Measurements from ENCODE around the gene AUH.

AUH gene

GRCh38 chr9:91334053-91334452 lies 27.7 kb downstream of the AUH start:
- peak overlapping the region; percentile 28 for H4K8ac ChIP-seq (ENCODE audit: low read length)
- H3K9me3 ChIP-seq (ENCODE audit: control insufficient read depth, low read length), result no peaks in the 10 kb centered on the region
- H3K4me1 ChIP-seq (ENCODE audit: control insufficient read depth, insufficient read depth, low read depth, low read length), result peaks cover 4% of the 10 kb centered on the region
- H2BK120ac ChIP-seq (ENCODE audit: low read depth, low read length), result no peak overlapping the region
- H3K36me3 ChIP-seq (ENCODE audit: control insufficient read depth in 1 of 2, insufficient read depth in 2 of 2, low read depth in 1 of 2, low read length in 2 of 2), result peaks cover 5 to 36% of the 10 kb centered on the region in 2 experiments
- 86% methylated on average over 4 of the region's 4 CpGs for WGBS
- H4K91ac ChIP-seq (ENCODE audit: low read length), result no peak overlapping the region
- H2BK12ac ChIP-seq (ENCODE audit: low read length in 2 of 2), result no peak overlapping the region
- no peak overlapping the region for H3K27ac ChIP-seq (ENCODE audit: low read length, poor library complexity, severe bottlenecking)
- H3K14ac ChIP-seq (ENCODE audit: low read length in 2 of 2), result no peak overlapping the region
- H2AK5ac ChIP-seq (ENCODE audit: low read length, severe bottlenecking), result peak overlapping the region; percentile 29
- no peak overlapping the region for H2BK5ac ChIP-seq (ENCODE audit: low read depth, low read length, poor library complexity, severe bottlenecking)
- H3K79me1 ChIP-seq (replicated peaks; ENCODE audit: low read length, poor library complexity, severe bottlenecking), result peaks cover 11% of the 10 kb centered on the region
- H3K23ac ChIP-seq (ENCODE audit: low read length in 2 of 2), result no peak overlapping the region
- H2AFZ ChIP-seq (ENCODE audit: low read depth, low read length), result no peak overlapping the region
- H3K4me2 ChIP-seq (ENCODE audit: low read length, poor library complexity, severe bottlenecking), result no peak overlapping the region
- DNase-seq, result peak; percentile 58
- no peak overlapping the region for H3K9ac ChIP-seq (ENCODE audit: low read length)
- no peak overlapping the region for H3K4me3 ChIP-seq (ENCODE audit: insufficient read depth in 1 of 2, low read depth in 1 of 2, low read length in 2 of 2)
- no peaks in the 10 kb centered on the region for H3K27me3 ChIP-seq (ENCODE audit: control insufficient read depth in 1 of 2, insufficient read depth in 1 of 2, low read length in 2 of 2)
- H3K4ac ChIP-seq (ENCODE audit: low read depth in 1 of 2, low read length in 2 of 2), result no peak overlapping the region
- H2BK15ac ChIP-seq (ENCODE audit: low read depth, poor library complexity, severe bottlenecking), result no peak overlapping the region
- H3K18ac ChIP-seq (ENCODE audit: low read depth in 1 of 2, low read length in 2 of 2), result peak overlapping the region in 1 of 2 experiments; percentile 43

- Histone ChIP-seq H3K27ac (ENCODE audit: low read length, poor library complexity, severe bottlenecking) (no peak overlapping the region), H3K9ac (ENCODE audit: low read length) (no peak overlapping the region), H2AFZ (ENCODE audit: low read depth, low read length) (no peak overlapping the region), H2BK120ac (ENCODE audit: low read depth, low read length) (no peak overlapping the region), H4K8ac (ENCODE audit: low read length) (no peak overlapping the region), H3K18ac (ENCODE audit: low read depth in 1 of 2, low read length in 2 of 2) (no peak overlapping the region), H4K91ac (ENCODE audit: low read length) (no peak overlapping the region), H2BK15ac (ENCODE audit: low read depth, poor library complexity, severe bottlenecking) (no peak overlapping the region), H3K14ac (ENCODE audit: low read length in 2 of 2) (no peak overlapping the region), H3K27me3 (ENCODE audit: control insufficient read depth in 1 of 2, insufficient read depth in 1 of 2, low read length in 2 of 2) (no peaks in the 10 kb centered on the region), H3K4me2 (ENCODE audit: low read length, poor library complexity, severe bottlenecking) (no peak overlapping the region), H3K4me1 (ENCODE audit: control insufficient read depth, insufficient read depth, low read depth, low read length) (peaks cover 4% of the 10 kb centered on the region), H3K79me1 (replicated peaks; ENCODE audit: low read length, poor library complexity, severe bottlenecking) (peaks cover 11% of the 10 kb centered on the region), H3K4me3 (ENCODE audit: insufficient read depth in 1 of 2, low read depth in 1 of 2, low read length in 2 of 2) (no peak overlapping the region), H3K9me3 (ENCODE audit: control insufficient read depth, low read length) (no peaks in the 10 kb centered on the region), H2BK5ac (ENCODE audit: low read depth, low read length, poor library complexity, severe bottlenecking) (no peak overlapping the region), H3K36me3 (ENCODE audit: control insufficient read depth in 1 of 2, insufficient read depth in 2 of 2, low read depth in 1 of 2, low read length in 2 of 2) (peaks cover 5 to 31% of the 10 kb centered on the region in 2 experiments), H3K4ac (ENCODE audit: low read depth in 1 of 2, low read length in 2 of 2) (no peak overlapping the region), H2AK5ac (ENCODE audit: low read length, severe bottlenecking) (no peak overlapping the region), H2BK12ac (ENCODE audit: low read length in 2 of 2) (no peak overlapping the region), H3K23ac (ENCODE audit: low read length in 2 of 2) (no peak overlapping the region)
- DNase-seq, result no peak
- 95% methylated on average over 1 of the region's 1 CpG for WGBS
Measured at GRCh38 chr9:91333551-91333950, 28.2 kb downstream of the AUH start.

- peaks cover 3 to 31% of the 10 kb centered on the region in 2 experiments for H3K36me3 ChIP-seq (ENCODE audit: control insufficient read depth in 1 of 2, insufficient read depth in 2 of 2, low read depth in 1 of 2, low read length in 2 of 2)
- H3K79me1 ChIP-seq (replicated peaks; ENCODE audit: low read length, poor library complexity, severe bottlenecking), result peaks cover 10% of the 10 kb centered on the region
- H4K91ac ChIP-seq (ENCODE audit: low read length), result no peak overlapping the region
- no peak overlapping the region for H2BK12ac ChIP-seq (ENCODE audit: low read length in 2 of 2)
- H3K27me3 ChIP-seq (ENCODE audit: control insufficient read depth in 1 of 2, insufficient read depth in 1 of 2, low read length in 2 of 2), result no peaks in the 10 kb centered on the region
- H3K27ac ChIP-seq (ENCODE audit: low read length, poor library complexity, severe bottlenecking), result no peak overlapping the region
- no peak overlapping the region for H3K4me2 ChIP-seq (ENCODE audit: low read length, poor library complexity, severe bottlenecking)
- no peak overlapping the region for H2AFZ ChIP-seq (ENCODE audit: low read depth, low read length)
- no peak overlapping the region for H3K23ac ChIP-seq (ENCODE audit: low read length in 2 of 2)
- WGBS, result 95% methylated on average over 9 of the region's 12 CpGs
- peaks cover 4% of the 10 kb centered on the region for H3K4me1 ChIP-seq (ENCODE audit: control insufficient read depth, insufficient read depth, low read depth, low read length)
- no peak overlapping the region for H3K9ac ChIP-seq (ENCODE audit: low read length)
- H2BK120ac ChIP-seq (ENCODE audit: low read depth, low read length), result no peak overlapping the region
- H3K18ac ChIP-seq (ENCODE audit: low read depth in 1 of 2, low read length in 2 of 2), result no peak overlapping the region
- peak overlapping the region in 1 of 2 experiments; percentile 44 for H3K4ac ChIP-seq (ENCODE audit: low read depth in 1 of 2, low read length in 2 of 2)
- no peak overlapping the region for H2AK5ac ChIP-seq (ENCODE audit: low read length, severe bottlenecking)
- H3K14ac ChIP-seq (ENCODE audit: low read length in 2 of 2), result no peak overlapping the region
- no peak for DNase-seq
- no peaks in the 10 kb centered on the region for H3K9me3 ChIP-seq (ENCODE audit: control insufficient read depth, low read length)
- no peak overlapping the region for H4K8ac ChIP-seq (ENCODE audit: low read length)
- H2BK5ac ChIP-seq (ENCODE audit: low read depth, low read length, poor library complexity, severe bottlenecking), result no peak overlapping the region
- H2BK15ac ChIP-seq (ENCODE audit: low read depth, poor library complexity, severe bottlenecking), result no peak overlapping the region
- no peak overlapping the region for H3K4me3 ChIP-seq (ENCODE audit: insufficient read depth in 1 of 2, low read depth in 1 of 2, low read length in 2 of 2)
Measured at GRCh38 chr9:91332546-91333231, 29.0 kb downstream of the AUH start.

GRCh38 chr9:91331849-91332248 lies 29.9 kb downstream of the AUH start:
- Histone ChIP-seq H3K23ac (ENCODE audit: low read length in 2 of 2) (no peak overlapping the region), H3K4me3 (ENCODE audit: insufficient read depth in 1 of 2, low read depth in 1 of 2, low read length in 2 of 2) (no peak overlapping the region), H2BK12ac (ENCODE audit: low read length in 2 of 2) (no peak overlapping the region), H3K36me3 (ENCODE audit: control insufficient read depth in 1 of 2, insufficient read depth in 2 of 2, low read depth in 1 of 2, low read length in 2 of 2) (peaks cover 7 to 33% of the 10 kb centered on the region in 2 experiments), H3K14ac (ENCODE audit: low read length in 2 of 2) (no peak overlapping the region), H3K4ac (ENCODE audit: low read depth in 1 of 2, low read length in 2 of 2) (no peak overlapping the region), H2AK5ac (ENCODE audit: low read length, severe bottlenecking) (no peak overlapping the region), H2BK120ac (ENCODE audit: low read depth, low read length) (no peak overlapping the region), H3K27ac (ENCODE audit: low read length, poor library complexity, severe bottlenecking) (no peak overlapping the region), H3K79me1 (replicated peaks; ENCODE audit: low read length, poor library complexity, severe bottlenecking) (peaks cover 16% of the 10 kb centered on the region), H4K8ac (ENCODE audit: low read length) (no peak overlapping the region), H3K9me3 (ENCODE audit: control insufficient read depth, low read length) (no peaks in the 10 kb centered on the region), H3K18ac (ENCODE audit: low read depth in 1 of 2, low read length in 2 of 2) (no peak overlapping the region), H3K4me1 (ENCODE audit: control insufficient read depth, insufficient read depth, low read depth, low read length) (peaks cover 4% of the 10 kb centered on the region), H3K9ac (ENCODE audit: low read length) (no peak overlapping the region), H3K4me2 (ENCODE audit: low read length, poor library complexity, severe bottlenecking) (no peak overlapping the region), H3K27me3 (ENCODE audit: control insufficient read depth in 1 of 2, insufficient read depth in 1 of 2, low read length in 2 of 2) (no peaks in the 10 kb centered on the region), H2BK15ac (ENCODE audit: low read depth, poor library complexity, severe bottlenecking) (no peak overlapping the region), H4K91ac (ENCODE audit: low read length) (no peak overlapping the region), H2AFZ (ENCODE audit: low read depth, low read length) (no peak overlapping the region), H2BK5ac (ENCODE audit: low read depth, low read length, poor library complexity, severe bottlenecking) (no peak overlapping the region)
- 95% methylated on average over 6 of the region's 7 CpGs for WGBS
- DNase-seq, result no peak

Data from mesenchymal stem cell (in vitro differentiated cells and primary cell).